RKO (cell line): ENCODE data around the gene MGMT.

Source experiments
- DNase-seq: peaks from one replicate; pipeline ENCODE4 v3.0.0-alpha.2; 2016; ENCODE audit warnings: low spot score

Gene MGMT

DNA sequence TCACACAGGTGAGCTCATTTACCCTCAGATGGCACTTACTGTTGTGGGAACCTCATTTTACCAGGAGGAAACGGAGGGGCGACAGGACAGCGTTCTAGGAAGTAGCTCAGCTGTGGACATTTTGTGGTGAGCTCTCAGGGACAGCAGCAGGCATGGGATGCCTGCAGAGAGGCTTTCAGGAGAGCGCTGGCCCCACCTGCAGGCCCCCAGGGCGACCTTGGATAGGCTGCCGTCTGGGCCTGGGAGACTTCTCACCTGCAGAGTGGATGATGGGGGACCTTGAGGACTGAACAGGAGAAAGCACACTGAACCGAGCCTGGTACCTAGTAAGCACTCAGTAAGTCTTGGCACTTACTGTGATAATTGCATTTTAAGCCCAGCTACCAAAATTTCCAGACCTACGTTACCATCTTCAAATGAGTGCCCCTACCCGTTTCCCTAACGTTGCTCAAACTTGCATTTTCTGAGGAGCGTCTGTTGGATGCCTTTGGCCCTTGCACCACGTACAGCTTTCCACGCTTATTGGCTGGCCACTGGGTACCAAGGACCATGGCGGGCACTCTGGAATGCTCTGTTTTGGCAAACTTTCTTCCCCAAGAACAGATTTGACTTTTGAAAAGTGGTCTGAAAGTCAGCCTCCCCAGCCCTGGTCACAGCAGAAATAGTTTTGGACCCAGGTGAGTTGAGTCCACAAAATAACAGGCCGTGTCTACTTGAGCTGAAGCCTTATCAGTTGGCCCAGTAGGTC is 273.7 kb downstream of the MGMT start:
- DNase-seq = no peak

DNA sequence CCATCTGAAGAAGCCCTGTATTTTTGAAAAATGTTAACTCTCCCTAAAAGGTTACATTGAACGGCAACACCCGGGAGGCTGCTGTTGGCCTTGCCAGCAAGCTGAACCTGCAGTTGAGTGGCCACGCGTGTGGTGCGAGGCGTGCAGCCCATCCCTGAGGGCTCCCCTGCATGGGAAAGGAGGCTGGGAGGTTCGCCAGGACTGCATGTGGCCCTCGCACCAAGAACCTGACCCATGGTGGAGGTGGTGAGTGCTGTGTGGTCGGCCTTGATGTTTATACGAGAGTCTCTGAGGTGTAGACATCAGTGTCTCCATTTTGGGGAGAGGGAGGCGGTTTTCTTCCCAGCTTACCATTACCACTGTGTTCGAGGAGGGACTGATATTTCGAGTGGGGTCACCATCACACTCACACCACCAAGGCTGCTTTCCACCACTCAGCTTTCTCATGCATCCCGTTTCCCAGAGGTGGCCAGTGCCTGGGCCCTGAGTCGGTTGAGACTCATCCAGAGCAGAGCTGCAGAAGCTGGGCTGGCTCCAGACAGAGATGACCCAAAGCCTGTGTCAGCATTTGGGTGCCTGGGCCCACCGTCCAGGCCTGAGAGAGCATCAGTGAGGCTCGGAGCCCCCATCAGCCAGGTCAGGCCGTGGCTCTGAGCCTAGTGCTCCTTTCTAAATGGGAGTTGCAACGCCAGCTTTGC is 274.4 kb downstream of the MGMT start:
- no peak for DNase-seq

- DNase-seq = no peak
Measured at GRCh38 chr10:129741978-129742741, 275.1 kb downstream of the MGMT start.

DNA sequence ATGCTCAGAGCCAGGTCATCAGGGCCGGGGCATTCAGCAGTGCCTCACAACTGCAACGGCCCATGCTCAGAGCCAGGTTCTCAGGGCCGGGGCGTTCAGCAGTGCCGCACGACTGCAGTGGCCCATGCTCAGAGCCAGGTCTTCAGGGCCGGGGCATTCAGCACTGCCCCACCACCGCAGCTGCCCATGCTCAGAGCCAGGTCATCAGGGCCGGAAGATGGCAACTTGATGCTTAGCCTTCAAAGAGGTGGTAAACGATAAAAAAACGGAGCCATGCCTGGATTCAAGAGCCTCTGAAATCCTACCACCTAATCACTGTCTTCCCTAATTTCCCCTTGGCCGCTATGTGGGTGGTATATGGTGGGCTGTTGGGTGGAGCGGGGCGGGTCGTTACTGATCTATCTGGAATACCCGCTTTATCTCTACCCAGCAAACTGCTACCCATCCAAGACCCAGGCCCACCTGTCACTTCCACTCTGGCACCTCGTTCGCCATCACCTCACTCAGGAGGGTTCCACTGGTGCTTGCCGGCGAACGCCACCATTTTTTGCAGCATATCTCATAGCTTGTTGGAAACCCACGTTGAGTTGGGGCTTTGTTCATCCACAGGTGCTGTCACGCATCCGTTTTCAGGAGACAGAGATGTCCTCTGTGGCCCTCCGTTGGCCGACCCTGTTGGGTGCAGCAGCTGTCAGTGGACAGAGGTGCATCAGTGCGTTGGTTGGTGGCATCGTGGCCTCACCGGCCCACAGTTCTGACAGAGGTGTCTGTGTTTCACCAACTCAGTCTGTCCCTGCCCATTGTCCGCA is 275.9 kb downstream of the MGMT start:
- DNase-seq = no peak

DNA sequence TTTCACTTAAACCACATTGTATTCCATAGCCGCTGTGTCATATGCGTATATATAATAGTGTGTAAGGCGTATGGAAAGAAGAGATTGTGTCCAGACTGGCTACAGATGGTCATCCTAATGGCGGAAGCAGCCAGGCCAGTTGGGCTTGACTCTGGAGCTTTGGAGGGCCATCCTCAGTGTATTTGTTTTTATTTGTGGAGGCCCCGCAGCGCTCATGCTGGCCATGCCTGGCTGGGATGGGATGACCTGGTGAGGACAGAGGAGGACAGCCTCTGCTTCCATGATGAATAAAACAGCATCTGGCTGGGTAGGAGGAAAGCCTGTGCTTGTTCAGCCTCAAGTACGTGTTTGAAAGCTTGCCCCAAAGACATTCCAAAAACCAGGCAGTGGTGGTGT is 276.7 kb downstream of the MGMT start:
- DNase-seq = no peak

GRCh38 chr10:129744134-129745111 is 277.4 kb downstream of the MGMT start:
- no peak for DNase-seq

GRCh38 chr10:129745186-129745750 is 278.2 kb downstream of the MGMT start:
- no peak for DNase-seq

- no peak for DNase-seq
Measured at GRCh38 chr10:129754211-129755050, 287.4 kb downstream of the MGMT start.

- no peak for DNase-seq
Measured at GRCh38 chr10:129755158-129755591, 288.1 kb downstream of the MGMT start.

DNA sequence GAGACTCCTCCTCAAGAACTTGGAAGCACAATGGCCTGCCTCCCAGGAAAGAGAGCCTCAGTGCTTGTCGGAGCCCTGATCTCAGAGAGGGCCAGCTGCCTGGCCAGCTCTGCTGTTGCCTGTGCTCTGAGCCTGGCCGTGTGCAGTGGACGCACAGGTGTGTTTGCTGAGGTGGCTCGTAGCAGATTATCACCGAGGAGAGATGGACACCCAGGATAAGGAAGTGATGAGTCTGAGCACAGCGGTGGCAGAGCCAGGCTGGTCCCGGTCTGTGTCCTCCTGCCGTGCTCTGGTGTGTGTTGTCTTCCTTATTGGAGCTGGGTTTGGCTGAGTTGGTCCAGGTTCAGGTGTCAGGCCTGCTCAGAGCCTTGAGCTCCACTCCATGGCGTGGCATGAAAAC is 288.6 kb downstream of the MGMT start:
- no peak for DNase-seq

GRCh38 chr10:129756912-129757901 is 290.2 kb downstream of the MGMT start:
- DNase-seq = no peak

DNA sequence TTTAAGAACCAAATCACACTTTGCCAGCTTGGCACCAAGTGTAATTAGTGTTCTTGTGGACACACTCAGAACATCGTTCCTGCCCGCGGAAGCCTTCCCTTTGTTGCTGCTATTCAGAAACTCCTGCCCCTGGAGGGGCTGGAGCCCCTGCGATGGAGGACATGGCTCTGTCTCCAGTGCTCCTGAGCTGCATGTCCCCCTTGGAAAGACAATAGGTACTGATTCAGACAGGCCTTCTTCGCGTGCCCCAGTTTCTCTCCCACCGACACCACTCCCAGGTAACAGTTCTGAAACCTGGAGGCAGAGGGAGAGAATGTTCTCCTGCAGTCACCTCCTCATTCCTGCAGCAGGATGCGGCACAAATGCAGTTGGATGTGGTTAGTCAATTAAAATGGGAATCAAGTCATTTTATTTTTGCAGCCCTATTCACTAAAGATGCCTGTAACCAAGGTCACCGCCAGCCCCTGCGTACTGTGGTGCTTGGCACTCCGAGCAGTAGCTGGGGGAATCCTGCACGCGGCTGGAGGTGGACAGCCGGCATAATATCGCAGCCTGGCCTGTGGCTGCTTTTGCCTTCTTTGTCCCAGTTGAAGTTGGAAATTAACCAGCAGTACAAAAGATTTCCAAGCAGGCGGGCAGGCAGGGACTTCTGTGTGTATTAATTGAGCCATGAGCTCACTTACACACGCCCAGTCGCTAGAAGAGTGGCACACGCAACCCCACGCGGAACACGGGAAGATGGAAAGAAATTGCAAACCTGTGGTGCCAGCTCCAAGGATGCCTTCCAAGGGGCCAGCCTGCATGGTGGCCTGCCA is 291.4 kb downstream of the MGMT start:
- DNase-seq = no peak

DNA sequence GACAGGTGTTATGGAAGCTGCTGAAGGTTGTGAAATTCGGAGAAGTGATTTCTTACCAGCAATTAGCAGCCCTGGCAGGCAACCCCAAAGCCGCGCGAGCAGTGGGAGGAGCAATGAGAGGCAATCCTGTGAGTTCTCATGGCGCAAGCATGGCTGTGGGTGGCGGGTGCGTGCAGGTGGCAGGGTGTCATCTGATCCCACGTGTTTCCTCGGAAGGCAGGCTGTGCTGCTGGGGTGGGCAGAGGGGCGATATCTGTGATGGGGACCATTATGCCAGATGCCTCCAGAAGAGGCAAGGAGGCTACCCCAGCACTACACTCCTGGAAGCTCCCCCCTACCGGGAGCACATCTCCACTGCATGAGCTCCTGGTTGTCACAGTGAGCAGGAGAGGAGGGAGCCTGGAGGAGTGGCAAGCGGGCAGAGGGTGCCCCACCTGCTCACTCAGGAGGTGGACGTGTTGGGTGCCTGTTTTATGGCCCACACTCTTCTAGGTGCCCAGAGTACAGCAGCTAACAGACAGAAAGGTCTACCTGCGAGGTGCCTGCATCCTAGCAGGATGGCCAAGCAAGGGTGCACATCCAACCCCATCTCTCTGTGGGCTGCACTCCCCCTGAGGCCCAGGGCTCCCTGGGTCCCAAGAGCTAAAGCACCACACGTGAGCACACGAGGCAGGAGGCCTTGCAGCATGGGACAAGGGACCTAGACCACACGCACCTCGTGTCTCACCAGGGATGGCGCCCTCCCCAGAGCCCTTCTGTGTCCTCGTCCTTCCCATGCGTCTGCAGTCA is 292.4 kb downstream of the MGMT start:
- no peak for DNase-seq

DNA sequence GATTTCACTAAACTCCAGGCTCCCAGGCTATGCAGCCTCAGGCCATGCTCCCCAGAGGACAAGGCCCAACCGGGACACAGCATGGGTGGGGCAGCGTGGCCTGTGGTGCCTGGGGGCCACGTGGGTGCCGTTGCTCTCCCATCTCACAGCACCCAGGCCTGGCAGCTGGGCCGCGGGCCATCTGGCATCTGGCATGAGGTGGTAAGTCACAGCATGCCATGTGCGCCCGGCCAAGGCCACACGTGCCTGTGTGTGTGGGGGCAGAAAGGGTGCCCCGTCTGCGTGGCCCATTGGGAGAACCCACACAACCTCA is 292.9 kb downstream of the MGMT start:
- DNase-seq = no peak

DNA sequence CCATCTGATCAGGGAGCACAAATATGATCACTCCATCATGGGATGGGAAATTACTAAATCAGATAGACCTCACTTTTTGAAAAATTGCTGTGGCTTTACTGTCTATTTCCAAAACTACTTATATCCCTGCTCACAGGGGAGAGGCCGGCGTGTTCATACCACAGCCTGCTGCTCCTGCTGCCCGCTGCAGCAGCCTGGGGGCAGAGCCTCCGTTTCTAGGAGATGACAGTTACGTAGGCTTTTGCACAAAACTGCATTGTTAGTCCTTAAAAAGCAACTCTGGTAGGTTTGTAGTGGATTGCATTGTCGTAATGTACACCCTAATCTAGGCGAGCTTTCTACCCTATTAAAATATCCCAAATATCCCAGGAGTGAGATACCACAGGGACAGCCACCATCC is 293.4 kb downstream of the MGMT start:
- DNase-seq = no peak

- DNase-seq = no peak
Measured at GRCh38 chr10:129761197-129761972, 294.3 kb downstream of the MGMT start.
